HuH-7 (cell line): Measurements from ENCODE around the gene BCO1.
"Not testable (repeated sequence)": the region's sequence is repeated elsewhere in the genome, so short reads cannot be mapped to it uniquely, and the experiment has no call there.

Experiments used
- DNase-seq: peaks from one replicate; pipeline ENCODE4 v3.0.0; 2011; ENCODE audit warnings: low spot score

BCO1 gene, protein sequence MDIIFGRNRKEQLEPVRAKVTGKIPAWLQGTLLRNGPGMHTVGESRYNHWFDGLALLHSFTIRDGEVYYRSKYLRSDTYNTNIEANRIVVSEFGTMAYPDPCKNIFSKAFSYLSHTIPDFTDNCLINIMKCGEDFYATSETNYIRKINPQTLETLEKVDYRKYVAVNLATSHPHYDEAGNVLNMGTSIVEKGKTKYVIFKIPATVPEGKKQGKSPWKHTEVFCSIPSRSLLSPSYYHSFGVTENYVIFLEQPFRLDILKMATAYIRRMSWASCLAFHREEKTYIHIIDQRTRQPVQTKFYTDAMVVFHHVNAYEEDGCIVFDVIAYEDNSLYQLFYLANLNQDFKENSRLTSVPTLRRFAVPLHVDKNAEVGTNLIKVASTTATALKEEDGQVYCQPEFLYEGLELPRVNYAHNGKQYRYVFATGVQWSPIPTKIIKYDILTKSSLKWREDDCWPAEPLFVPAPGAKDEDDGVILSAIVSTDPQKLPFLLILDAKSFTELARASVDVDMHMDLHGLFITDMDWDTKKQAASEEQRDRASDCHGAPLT

DNA sequence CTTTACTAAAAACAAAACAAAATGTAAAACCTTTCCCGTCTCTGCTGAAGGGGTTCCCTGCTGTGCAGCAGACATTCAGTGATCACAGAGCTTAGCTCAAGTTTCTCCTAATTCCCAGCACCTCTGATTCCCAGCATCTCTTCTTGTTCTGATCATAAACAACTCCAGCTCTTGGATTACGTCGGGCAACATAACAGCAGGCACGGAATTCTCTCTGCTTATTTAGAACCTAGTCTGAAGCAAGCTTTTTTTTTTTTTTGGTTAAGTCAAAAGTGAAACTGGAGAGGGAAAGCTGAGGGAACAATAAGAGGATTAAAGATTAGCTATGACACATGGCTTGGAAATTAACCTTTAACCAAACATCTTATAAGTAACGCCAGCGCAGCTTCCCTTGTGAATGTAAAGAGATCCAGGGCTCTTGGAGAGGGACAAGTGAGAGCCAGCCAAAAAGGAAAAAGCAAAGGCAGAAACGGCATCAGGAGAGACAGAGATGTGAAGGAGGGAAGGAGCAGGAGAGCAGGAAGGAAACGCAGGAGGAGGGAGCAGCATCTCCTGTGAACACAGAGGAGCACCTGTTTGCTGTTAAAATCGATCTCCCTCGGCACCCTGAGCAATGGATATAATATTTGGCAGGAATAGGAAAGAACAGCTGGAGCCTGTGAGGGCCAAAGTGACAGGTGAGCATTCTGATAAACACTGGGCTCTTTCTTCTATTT lies at the start of gene BCO1:
Gene BCO1 (plus strand): TSS at position 394 of the 716 bp plus-strand sequence. CDS start 220 bp downstream, at position 614.
- DNase-seq = no peak

DNA sequence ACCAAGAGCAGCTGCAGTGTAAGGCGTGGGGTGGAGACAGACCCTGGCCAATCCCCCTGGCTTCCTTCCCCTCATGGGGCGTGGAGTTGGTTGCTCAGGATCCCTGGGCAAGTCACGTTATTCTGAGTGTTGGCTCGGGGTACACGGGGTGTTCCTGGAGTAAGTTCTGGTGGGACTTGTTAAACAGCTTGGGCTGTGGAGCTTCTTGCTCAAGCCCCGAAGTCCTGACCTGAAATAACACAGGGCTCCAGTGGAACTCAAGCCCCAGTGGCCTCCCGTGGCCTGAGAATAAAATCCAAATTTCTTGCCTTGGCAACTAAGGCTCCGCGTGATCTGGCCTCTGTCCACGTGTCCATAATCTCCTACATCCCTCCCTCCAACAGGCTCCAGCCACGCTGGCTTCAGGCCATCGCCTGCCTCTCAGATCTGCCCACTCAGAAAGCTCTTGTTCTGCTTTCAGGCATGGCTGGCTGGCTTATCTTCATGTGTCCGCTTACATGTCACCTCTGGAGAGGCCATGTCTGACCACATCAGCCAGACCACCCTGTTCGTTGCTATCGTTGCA lies 49.3 kb upstream of the BCO1 start:
- DNase-seq = no peak

DNA sequence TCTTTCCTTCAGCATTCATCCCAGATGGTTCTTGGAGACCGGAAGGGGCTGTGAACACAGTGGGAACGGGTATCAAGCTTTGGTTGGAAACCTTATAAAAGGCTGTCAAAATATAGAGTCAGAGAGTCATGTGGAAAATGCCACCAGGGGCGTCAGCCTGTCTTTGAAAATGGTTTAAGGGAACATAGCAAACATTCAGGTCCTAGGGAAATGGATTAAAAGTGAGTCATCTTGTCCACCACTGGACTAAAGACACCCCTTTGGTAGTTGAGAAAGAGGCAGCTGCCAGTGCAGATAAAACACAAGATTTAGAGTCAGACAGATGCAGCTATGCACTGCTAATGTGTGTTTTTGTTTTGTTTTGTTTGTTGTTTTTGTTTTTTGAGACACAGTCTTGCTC lies 47.8 kb upstream of the BCO1 start:
- no peak for DNase-seq

DNA sequence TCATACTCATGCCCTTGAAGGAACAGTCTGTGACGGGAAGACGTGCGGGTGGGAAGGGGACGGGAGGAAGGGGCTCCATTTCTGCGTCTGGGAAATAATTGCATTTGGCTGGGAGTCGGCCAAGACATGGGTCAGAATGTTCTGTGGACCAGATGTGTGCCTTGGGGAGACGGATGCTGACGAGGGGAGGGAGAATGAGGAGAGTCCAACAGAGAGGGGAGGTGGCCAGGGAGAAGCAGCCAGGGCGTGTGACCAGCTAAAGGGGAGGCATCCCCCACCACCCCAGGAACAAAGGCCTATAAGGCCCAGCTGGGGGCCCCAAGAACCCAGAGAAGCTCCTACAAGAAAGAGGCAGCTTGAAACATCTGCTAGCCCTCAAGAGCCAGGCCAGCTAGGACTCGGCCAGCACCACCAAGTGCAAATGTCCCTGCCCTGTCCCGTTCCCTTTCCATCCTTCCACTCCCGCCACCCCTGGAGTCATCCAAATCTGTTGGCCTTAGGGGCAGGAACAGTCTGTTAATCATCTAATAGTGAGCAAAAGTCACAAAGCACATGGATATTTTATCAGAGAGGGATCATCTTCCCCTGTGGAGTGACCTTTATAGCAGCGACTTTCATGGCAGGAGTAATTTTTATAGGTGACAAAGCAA lies 42.5 kb upstream of the BCO1 start:
- no peak for DNase-seq

DNA sequence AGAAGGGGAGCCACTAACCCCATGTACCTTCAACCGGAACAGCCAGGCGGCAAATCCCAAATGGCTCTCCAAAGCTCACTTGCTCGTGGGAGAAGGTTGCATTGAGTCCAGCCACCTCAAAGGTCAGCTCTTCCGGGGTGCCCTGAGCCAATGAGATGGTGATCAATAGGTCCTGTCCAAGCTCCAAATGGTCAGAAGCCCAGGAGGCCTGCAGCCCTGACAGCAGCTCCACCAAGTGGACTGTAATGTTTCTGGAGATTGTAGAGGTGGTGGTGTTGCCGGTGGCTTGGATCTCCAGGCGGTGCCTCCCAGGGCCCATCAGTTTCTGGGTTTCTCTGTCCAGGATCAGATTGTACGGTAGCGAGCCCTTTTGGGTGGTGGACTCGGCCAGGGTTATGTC lies 39.9 kb upstream of the BCO1 start:
- DNase-seq = peak; percentile 63

DNA sequence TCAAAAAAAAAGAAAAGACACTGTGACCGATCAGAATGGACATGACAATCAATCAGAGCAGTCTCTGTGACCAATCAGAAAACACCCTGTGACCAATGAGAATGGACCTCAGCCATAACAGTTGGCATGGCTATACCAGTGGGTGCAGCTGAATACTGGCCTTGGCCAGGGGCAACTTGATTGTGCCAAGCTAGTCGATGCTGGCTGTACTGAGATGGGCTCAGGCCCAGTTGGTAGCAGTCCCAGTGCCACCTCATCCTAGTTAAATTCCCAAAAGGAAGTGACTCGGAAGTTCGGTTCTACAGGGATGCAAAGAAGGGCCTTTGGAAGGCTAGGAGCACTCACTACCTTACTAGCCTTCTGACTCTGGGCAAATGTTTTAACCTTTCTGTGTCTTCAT lies 37.2 kb upstream of the BCO1 start:
- no peak for DNase-seq

DNA sequence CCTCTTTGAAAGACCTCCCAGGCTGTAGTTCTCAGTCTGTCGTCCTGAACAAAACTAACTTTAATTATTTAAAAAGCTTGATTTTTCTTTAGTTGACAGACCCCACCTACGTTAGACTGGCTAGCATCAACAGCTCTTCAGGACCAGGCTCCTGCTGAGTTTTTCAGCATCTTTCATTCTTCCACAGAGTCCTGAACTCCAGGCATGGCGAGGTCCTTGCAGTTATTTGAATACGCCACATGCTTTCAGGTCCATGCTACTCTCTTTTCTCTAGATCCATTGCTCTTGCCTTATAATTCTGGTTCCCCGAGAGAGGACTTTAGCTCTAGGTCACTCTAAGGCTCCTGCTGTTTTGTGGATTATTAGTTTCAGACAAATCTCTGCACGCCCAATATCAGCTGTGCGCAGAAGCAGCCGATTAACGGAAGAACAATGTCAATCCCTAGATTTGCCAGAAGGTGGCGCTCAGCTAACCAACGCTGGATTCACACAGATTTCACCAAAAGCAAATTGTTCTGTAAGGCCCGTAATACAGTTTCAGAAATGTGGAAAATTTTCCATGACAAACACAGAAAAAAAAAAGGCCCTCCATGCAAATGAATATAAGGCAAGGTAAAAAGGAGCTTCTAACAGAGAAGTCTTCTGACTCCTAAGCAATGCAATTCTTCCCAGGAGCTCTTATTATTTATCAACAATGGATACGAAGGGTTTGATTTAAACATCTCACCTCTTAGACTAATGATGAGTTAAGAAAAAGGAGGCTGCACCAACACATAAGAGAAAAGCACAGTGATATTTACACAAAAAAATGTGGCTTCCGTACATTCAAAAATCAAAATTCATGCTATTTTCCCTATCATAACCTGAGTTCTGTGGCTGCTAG lies 33.5 kb upstream of the BCO1 start:
- peak; percentile 65 for DNase-seq

DNA sequence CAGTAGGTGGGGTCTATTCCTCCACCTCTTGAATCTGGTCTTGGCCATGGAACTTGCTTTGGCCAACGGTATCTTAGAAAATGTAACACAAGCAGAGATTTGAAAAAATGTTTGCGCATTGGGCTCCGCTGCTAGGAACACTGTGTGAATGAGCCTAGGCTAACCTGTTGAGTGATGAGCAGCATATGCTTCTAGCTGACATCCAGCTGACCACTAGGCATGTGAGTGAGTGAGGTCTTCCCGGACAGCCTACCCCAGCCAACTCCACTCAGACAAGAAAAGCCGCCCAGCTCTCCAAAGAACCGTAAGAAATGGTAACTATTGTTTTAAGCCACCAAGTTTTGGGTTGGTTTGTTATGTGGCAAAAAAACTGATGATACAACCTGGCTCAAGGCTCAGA lies 31.4 kb upstream of the BCO1 start:
- DNase-seq = no peak

DNA sequence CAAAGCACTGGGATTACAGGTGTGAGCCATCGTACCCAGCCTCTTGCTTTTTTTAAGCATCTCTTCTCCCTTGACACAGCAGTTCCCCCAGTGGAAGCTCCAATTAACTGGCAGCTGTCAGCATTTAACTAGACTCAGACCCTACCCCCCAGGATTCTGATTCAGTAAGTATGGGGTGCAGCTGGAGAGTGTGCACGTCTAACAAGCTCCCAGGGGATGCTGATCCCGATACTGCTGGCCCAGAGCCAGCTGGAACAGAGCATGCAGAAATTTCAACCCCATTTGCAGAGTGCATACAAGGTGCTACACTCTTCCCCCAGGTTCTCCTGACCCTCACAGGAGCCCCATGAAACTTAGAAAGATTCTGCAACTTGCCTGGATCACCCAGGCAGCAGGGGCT lies 27.7 kb upstream of the BCO1 start:
- DNase-seq = no peak

DNA sequence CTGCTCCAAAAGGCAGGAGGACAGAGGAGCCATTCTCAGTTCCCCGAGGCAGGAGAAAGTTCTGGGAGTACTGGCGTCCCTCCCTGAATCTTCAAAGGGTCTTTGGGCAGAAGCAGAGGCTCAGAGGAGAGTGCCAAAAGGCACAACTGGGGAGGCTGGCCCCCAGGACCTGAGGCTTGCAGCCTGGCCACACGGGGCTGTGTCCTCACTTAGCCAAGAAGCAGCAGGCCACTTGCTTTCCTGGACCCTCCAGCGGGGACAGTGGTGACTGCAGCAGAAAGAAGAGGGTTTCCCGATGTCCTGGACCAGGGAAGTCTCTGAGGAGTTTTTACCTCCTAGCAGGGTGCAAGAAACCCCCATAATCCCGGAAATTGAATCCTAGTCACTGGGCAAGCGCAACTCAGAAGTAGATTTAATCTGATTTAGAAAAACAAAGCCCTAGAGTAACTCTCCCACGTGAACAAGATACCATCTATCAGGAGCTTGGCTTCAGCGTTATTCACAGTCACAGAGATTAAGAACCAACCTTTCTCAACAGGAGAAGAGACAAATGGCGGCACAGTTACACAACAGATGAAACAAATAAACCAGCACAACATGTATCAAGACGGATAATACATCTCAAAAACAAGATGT lies 25.5 kb upstream of the BCO1 start:
- peak; percentile 38 for DNase-seq

DNA sequence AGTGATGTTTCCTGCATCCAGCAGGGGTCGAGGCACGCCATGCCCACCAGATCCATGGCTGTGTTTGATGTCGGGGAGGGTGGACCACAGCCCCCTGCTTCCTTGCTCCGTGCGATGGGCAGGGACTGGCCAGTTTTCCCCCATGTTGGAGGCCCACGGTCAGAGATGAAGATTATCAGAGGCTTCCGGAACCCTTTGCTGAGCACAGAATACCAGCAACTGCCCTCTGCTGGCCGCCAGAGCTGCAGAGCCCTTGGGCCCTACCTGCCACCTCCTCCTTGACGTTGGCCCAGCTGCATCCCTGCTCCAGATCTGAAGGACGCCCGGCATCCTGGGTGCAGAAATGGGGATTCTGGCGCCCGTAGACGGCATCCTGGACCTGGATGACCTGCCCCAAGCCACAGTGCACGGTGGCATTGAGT lies 23.7 kb upstream of the BCO1 start:
- DNase-seq = peak; percentile 74

DNA sequence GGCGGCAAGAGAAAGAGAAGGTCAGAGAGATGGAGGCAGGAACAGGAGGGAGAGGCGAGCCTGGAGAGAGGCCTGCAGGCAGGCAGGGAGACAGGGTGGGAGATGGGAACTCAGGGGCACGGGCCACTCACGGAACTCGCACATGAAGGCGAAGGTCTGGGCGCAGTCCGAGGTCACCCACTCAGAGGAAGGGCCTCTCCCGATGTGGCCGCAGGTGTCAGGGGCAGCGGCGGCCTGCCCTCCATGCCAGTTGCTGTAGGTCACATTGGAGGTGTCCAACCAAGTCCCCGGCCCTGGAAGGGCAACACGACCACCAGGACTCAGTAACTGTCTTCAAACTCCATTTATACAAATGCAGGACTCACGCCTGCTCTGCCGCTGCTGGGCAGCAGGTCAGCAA lies 22.4 kb upstream of the BCO1 start:
- DNase-seq = no peak

DNA sequence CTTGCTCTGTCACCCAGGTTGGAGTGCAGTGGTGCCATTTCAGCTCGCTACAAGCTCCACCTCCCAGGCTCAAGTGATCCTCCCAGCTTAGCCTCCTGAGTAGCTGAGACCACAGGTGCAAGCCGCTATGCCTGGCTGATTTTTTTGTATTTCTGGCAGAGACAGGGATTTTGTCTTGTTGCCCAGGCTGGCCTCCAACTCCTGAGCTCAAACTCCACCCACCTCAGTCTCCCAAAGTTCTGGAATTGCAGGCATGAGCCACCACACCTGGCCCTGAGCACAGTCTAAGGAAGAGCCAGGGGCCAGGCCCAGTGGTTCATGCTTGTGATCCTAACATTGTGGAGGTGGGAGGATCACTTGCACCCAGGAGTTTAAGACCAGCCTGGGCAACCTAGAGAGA lies 21.8 kb upstream of the BCO1 start:
- no peak for DNase-seq

DNA sequence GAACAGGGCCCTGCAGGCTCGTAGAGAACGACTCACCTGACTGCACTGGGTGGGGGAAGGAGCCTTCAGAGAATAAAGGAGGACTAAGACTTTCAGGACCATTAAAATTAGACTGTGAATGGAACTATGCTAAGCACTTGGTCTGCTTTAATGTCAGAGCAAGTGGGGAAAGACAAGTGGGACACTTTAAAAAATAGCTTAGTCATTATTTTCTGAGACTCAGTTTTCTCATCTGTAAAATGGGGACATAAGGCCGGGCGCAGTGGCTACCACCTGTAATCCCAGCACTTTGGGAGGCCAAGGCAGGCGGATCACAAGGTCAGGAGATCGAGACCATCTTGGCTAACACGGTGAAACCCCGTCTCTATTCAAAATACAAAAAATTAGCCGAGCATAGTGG lies 19.3 kb upstream of the BCO1 start:
- DNase-seq = no peak

DNA sequence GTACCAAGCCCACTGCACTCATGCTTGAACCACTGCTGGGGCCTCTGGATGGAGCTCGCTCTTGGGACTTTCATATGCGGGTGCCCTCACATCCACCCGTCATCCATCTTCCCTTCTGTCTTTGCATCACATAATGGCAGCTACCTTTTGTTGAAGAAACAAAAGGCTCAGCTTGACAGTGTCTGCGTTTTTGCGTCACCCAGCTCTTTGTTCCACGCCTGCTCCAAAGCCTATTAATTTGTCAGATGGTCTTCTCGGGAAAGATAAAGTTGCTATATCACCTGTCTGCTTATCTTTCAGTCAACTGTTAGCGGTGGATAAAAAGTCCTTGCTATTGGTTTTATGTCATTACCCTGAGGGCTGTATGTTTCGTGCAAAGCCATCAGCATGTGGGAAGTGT lies 18.1 kb upstream of the BCO1 start:
- no peak for DNase-seq

DNA sequence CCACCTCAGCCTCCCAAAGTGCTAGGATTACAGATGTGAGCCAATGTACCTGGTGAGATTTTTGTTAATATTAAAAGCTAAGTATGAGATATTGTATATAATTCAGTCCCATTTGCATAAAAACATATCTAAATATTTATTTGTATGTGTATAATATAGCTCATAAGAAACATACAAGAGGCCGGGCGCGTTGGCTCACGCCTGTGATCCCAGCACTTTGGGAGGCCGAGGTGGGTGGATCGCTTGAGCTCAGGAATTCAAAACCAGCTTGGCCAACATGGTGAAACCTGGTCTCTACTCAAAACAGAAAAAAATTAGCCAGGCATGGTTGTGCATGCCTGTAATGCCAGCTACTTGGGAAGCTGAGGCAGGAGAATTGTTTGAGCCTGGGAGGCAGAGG lies 16.8 kb upstream of the BCO1 start:
- no peak for DNase-seq

DNA sequence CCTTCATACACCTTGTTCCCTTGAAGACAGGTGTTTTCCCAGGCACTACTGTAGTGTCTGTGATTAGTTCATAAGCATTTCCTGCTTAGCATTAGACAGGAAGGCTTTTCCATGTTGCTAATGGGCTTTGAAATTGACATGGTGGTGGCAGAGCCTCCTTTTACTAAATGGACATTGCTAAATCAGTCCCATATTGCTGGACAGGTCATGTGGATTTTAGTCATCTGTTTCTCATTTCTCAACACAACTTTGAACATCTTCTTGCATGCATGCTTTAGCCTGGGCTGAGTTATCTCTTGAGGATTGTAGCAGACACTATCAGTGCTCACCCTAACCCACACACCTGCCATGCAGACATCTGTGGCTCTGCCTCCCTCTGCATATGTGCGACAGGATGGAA lies 13.7 kb upstream of the BCO1 start:
- DNase-seq = no peak

DNA sequence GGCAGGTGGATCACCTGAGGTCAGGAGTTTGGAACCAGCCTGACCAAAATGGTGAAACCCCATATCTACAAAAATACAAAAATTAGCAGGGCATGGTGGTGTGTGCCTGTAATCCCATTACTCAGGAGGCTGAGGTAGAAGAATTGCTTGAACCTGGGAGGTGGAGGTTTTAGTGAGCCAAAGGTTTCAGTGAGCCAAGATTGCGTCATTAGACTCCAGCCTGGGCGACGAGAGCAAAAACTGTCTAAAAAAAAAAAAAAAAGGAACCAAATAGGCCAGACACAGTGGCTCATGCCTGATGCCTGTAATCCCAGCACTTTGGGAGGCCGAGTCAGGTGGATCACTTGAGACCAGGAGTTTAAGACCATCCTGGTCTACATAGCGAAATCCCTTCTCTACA lies 12.8 kb upstream of the BCO1 start:
- DNase-seq = not testable (repeated sequence)

DNA sequence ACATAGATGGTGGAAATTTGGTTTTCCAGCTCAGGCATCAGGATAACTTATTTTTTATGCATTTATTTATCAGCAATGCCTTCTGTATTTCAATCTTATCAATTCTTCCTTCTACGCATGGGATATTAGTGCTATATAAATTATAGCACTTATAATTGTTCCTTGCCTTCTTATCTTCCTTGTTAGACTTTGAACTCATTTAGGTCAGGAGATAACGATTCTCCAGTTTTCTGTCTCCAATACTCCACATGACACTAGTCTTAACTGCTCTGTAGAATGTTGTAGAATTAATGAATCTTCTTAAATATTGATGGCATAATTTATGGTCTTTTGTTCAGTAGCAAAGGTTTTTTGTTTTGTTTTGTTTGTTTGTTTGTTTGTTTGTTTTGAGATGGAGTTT lies 10.7 kb upstream of the BCO1 start:
- DNase-seq = no peak

DNA sequence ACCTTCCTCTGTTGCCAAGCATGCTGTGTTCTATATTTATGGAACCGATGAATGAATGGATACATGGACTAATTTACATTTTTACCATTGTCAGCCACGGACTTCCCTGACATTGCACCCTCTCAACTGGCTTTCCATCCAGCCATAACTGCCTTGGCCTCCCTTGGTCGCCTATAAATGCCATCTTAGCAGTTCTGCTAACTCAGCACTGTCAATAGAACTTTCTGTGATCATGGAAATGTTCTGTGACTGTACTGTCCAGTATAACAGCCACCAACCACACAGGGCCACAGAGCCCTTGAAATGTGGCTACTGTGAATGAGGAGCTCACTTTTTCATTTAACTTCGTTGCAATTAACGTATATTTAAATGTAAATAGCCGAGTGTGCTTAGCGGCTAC lies 8.7 kb upstream of the BCO1 start:
- no peak for DNase-seq

DNA sequence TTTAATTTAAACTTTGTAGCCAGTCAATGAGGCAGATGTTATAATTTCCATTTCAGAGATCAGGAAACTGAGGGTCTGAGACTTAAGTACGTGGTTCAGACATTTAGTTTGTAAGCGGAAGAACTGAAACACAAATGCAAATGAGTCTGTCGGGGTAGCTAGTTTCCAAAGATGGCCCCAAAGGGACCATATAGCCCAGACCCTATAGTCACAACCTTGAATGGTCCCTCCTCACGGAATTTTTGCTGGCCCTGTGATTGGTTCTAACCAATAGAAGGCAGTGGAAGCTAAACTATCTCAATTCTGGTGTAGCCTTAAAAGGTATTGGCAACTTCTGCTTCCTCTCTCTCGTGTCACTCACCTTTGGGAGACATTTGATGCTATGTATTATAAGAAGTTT lies 7.5 kb upstream of the BCO1 start:
- no peak for DNase-seq
